ENCODE results near the gene STK31. TPM values are rescaled to one million over a fixed set of nuclear protein-coding genes. Genes with fewer than 3 reads are reported as not detected.
"Not testable (repeated sequence)": the region's sequence is repeated elsewhere in the genome, so short reads cannot be mapped to it uniquely, and the experiment has no call there.

Gene STK31
- total RNA-seq, 1 experiment from 2014 or later: 0.73 TPM

DNA sequence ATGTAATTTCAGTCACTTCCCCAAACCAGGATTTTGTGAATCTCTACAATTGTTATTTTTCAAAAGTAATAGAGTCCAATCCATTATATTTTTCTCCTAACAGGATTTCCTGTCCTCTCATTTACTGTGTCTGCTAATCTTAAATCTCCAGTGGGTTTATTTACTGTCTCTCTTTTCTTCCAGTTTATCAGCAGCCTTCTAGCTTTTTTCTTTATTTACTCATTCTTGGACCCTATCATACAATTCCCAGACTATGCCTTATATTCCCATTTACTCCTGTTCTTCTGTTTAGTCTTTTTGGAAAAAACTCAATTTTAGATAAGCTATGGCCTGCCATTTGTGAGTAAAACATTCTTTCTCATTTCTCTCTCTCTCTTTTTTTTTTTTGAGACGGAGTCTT lies 94.7 kb downstream of the STK31 start:
- Histone ChIP-seq H3K4me3 (ENCODE audit: insufficient read depth, low read depth, low read length) (no peak overlapping the region), H3K27me3 (ENCODE audit: control insufficient read depth, insufficient read depth, low read length) (no peaks in the 10 kb centered on the region), H3K36me3 (replicated peaks; ENCODE audit: control insufficient read depth, insufficient read depth, low read length) (no peaks in the 10 kb centered on the region)
- no peak for DNase-seq

DNA sequence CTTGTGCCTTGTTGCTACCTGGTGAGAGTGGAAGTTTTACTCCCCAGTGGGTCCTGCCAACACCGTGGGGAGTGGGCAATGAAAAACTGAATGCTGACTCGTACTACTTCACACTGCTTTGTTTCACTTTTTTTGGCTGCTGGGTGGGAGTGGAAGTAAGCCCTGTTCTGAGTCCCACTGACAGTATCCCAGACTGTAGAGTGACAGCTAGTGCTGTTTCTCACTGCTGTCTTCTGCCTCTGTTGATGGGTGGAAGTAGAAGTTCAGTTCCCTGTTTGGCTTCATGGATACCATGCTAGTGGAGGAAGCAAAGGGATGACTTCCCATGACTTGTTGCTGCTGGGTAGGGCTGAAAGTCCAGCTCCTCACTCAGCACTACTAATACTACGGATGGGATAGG lies 98.4 kb downstream of the STK31 start:
- Histone ChIP-seq H3K27me3 (ENCODE audit: control insufficient read depth, insufficient read depth, low read length) (no peaks in the 10 kb centered on the region), H3K4me3 (ENCODE audit: insufficient read depth, low read depth, low read length) (no peak overlapping the region), H3K36me3 (replicated peaks; ENCODE audit: control insufficient read depth, insufficient read depth, low read length) (no peaks in the 10 kb centered on the region)
- no peak for DNase-seq

GRCh38 chr7:23810099-23810498 lies 100.1 kb downstream of the STK31 start:
- DNase-seq: no peak

GRCh38 chr7:23811540-23811939 lies 101.5 kb downstream of the STK31 start:
- Histone ChIP-seq H3K27me3 (ENCODE audit: control insufficient read depth, insufficient read depth, low read length) (no peaks in the 10 kb centered on the region), H3K4me3 (ENCODE audit: insufficient read depth, low read depth, low read length) (no peak overlapping the region), H3K36me3 (replicated peaks; ENCODE audit: control insufficient read depth, insufficient read depth, low read length) (no peaks in the 10 kb centered on the region)
- no peak for DNase-seq

More at GRCh38 chr7:23810099-23810498, 100.1 kb downstream of the STK31 start:
- Histone ChIP-seq H3K36me3 (replicated peaks; ENCODE audit: control insufficient read depth, insufficient read depth, low read length) (no peaks in the 10 kb centered on the region), H3K27me3 (ENCODE audit: control insufficient read depth, insufficient read depth, low read length) (no peaks in the 10 kb centered on the region), H3K4me3 (ENCODE audit: insufficient read depth, low read depth, low read length) (no peak overlapping the region)

DNA sequence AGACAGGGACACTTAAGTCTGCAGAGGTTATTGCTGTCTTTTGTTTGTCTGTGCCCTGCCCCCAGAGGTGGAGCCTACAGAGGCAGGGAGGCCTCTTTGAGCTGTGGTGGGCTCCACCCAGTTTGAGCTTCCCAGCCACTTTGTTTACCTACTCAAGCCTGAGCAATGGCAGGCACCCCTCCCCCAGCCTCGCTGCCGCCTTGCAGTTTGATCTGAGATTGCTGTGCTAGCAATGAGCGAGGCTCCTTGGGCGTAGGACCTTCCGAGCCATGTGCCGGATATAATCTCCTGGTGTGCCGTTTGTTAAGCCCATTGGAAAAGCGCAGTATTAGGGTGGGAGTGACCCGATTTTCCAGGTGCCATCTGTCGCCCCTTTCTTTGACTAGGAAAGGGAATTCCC lies 118.1 kb downstream of the STK31 start:
- H3K4me3 ChIP-seq (ENCODE audit: insufficient read depth, low read depth, low read length); H3K27me3 ChIP-seq (ENCODE audit: control insufficient read depth, insufficient read depth, low read length); DNase-seq; H3K36me3 ChIP-seq (replicated peaks; ENCODE audit: control insufficient read depth, insufficient read depth, low read length): not testable (repeated sequence)

DNA sequence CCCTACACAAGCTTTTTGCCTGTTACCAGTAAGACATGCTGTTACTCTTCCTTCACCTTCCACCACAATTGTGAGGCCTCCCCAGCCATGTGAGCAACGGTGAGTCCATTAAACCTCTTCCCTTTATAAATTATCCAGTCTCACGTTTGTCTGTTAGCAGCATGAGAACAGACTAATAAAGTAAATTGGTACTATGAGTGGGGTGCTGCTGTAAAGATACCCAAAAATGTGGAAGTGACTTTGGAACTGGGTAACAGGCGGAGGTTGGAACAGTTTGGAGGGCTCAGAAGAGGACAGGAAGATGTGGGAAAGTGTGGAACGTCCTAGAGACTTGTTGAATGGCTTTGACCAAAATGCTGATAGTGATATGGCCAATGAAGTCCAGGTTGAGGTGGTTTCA lies 122.7 kb downstream of the STK31 start:
- not testable (repeated sequence) for H3K27me3 ChIP-seq (ENCODE audit: control insufficient read depth, insufficient read depth, low read length); H3K36me3 ChIP-seq (replicated peaks; ENCODE audit: control insufficient read depth, insufficient read depth, low read length); DNase-seq; H3K4me3 ChIP-seq (ENCODE audit: insufficient read depth, low read depth, low read length)

DNA sequence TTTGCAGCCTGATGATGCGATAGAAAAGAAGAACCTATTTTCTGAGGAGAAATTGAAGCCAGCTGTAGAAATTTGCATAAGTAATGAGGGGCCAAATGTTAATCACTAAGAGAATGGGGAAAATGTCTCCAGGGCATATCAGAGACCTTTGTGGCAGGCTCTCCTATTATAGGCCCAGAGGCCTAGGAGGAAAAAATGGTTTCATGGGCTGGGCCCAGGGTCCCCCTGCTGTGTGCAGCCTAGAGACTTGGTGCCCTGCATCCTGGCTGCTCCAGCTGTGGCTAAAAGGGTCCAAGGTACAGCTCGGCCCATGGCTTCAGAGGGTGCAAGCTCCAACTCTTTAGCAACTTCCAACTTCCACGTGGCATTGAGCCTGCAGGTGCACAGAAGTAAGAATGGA lies 123.4 kb downstream of the STK31 start:
- DNase-seq: no peak
- no peaks in the 10 kb centered on the region for H3K36me3 ChIP-seq (replicated peaks; ENCODE audit: control insufficient read depth, insufficient read depth, low read length)
- no peaks in the 10 kb centered on the region for H3K27me3 ChIP-seq (ENCODE audit: control insufficient read depth, insufficient read depth, low read length)
- no peak overlapping the region for H3K4me3 ChIP-seq (ENCODE audit: insufficient read depth, low read depth, low read length)

DNA sequence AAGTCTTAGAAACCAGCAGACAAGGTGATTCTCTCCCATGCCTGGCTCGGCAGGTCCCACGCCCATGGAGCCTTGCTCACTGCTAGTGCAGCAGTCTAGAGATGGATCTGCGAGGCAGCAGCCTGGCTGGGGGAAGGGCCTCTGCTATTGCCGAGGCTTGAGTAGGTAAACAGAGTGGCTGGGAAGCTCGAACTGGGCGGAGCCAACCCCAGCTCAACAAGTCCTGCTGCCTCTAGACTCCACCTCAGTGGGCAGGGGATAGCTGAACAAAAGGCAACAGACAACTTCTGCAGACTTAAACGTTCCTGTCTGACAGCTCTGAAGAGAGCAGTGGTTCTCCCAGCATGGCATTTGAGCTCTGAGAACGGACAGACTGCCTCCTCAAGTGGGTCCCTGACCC lies 134.8 kb downstream of the STK31 start:
- not testable (repeated sequence) for H3K36me3 ChIP-seq (replicated peaks; ENCODE audit: control insufficient read depth, insufficient read depth, low read length); H3K4me3 ChIP-seq (ENCODE audit: insufficient read depth, low read depth, low read length); H3K27me3 ChIP-seq (ENCODE audit: control insufficient read depth, insufficient read depth, low read length); DNase-seq

- no peaks in the 10 kb centered on the region for H3K27me3 ChIP-seq (ENCODE audit: control insufficient read depth, insufficient read depth, low read length)
- no peaks in the 10 kb centered on the region for H3K36me3 ChIP-seq (replicated peaks; ENCODE audit: control insufficient read depth, insufficient read depth, low read length)
- H3K4me3 ChIP-seq (ENCODE audit: insufficient read depth, low read depth, low read length): no peak overlapping the region
- no peak for DNase-seq
Measured at GRCh38 chr7:23852135-23852534, 142.1 kb downstream of the STK31 start.

DNA sequence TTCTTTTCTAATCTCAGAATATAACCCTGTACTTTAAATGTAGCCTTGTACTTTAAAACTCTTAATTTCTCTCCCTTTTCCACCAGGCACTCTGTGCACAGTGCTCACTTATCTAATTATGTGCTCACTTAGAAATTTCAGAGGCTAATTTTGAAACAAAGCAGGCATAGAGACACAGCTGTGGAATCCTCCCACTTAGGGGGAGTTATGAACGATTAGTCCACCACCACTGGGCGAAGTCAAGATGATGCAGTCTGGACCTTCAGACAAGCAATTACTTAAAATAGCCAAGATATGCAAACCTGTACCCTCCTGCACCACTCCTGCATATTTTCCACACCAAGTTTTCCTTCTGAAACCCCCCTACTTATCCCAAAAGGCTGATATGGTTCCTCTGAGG lies 143.0 kb downstream of the STK31 start:
- no peak for DNase-seq
- Histone ChIP-seq H3K36me3 (replicated peaks; ENCODE audit: control insufficient read depth, insufficient read depth, low read length) (no peaks in the 10 kb centered on the region), H3K4me3 (ENCODE audit: insufficient read depth, low read depth, low read length) (no peak overlapping the region), H3K27me3 (ENCODE audit: control insufficient read depth, insufficient read depth, low read length) (no peaks in the 10 kb centered on the region)

GRCh38 chr7:23863209-23863787 lies 153.3 kb downstream of the STK31 start:
- Histone ChIP-seq H3K4me3 (ENCODE audit: insufficient read depth, low read depth, low read length) (no peak overlapping the region), H3K36me3 (replicated peaks; ENCODE audit: control insufficient read depth, insufficient read depth, low read length) (no peaks in the 10 kb centered on the region), H3K27me3 (ENCODE audit: control insufficient read depth, insufficient read depth, low read length) (no peaks in the 10 kb centered on the region)
- peak; percentile 27 for DNase-seq

DNA sequence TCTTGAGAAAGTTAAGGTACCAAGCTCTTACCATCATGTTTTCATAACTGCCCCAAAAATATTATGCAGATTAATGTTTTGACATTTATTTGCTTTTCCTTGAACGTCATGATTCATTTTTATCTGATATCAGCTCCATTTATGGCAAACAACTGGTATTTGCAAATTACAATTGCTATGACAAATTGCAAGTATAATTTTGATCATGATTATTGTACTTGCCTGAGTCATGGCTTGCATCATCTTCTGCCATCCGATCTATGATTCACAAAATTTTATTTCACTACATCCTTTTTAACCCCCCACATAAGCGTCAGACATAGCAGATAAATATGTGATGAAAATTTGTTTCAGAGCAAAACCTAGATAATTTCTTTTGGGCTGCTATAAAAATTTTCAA lies 155.0 kb downstream of the STK31 start:
- no peak for DNase-seq
- no peak overlapping the region for H3K4me3 ChIP-seq (ENCODE audit: insufficient read depth, low read depth, low read length)
- H3K27me3 ChIP-seq (ENCODE audit: control insufficient read depth, insufficient read depth, low read length): no peaks in the 10 kb centered on the region
- H3K36me3 ChIP-seq (replicated peaks; ENCODE audit: control insufficient read depth, insufficient read depth, low read length): no peaks in the 10 kb centered on the region

DNA sequence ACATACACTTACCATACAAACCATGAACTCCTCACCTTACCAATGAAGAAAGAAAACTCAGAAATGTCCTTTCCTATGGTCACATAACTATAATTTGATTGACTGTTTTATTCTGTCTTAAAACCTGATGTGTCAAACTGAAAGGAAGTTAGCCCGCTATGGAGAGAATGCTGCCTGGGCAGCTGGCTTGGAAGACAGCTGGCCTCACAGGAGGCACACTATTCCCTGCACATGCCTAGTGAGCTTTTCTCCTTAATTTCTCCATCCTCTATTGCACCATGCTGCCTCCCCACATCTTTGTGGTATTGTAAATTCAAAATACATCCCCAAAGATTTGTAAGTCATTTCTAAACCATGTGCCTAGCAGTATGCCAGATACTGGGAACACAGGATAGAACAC lies 163.3 kb downstream of the STK31 start:
- no peak for DNase-seq
- no peaks in the 10 kb centered on the region for H3K36me3 ChIP-seq (replicated peaks; ENCODE audit: control insufficient read depth, insufficient read depth, low read length)
- H3K4me3 ChIP-seq (ENCODE audit: insufficient read depth, low read depth, low read length): no peak overlapping the region
- no peaks in the 10 kb centered on the region for H3K27me3 ChIP-seq (ENCODE audit: control insufficient read depth, insufficient read depth, low read length)

- not testable (repeated sequence) for H3K36me3 ChIP-seq (replicated peaks; ENCODE audit: control insufficient read depth, insufficient read depth, low read length); H3K27me3 ChIP-seq (ENCODE audit: control insufficient read depth, insufficient read depth, low read length); H3K4me3 ChIP-seq (ENCODE audit: insufficient read depth, low read depth, low read length); DNase-seq
Measured at GRCh38 chr7:23876526-23876925, 166.5 kb downstream of the STK31 start.

Data from H7 (cell line).